GM12878 (cell line): ENCODE measurements around the gene ERC2. TPM values are rescaled to one million over a fixed set of nuclear protein-coding genes. Genes with fewer than 3 reads are reported as not detected.

Experiments
- ATAC-seq: fragments of 200-7000 bp; cut with Tn5 transposase; 3 replicates; pipeline ENCODE4 v1.9.1; 2020; ENCODE audit warnings: mild to moderate bottlenecking, moderate library complexity
- BruUV-seq: library from RNA; stranded (reverse); fragments of 400-500 nt; replicated peaks from 2 replicates; lab custom pipeline; 2021; lab: Mats Ljungman, UMichigan
- CTCF ChIA-PET: fragments of 300-600 bp; sonication (Branson Sonifier 250); formaldehyde crosslinking; extraction: SDS; loops from one replicate; lab custom pipeline; 2021; ENCODE audit warnings: inconsistent platforms; lab: Yijun Ruan, JAX
- POLR2A ChIA-PET: fragments of 350-600 bp; formaldehyde crosslinking; extraction: SDS; loops from one replicate; lab custom pipeline; 2021; ENCODE audit warnings: inconsistent platforms; lab: Charles Lee
- RAD21 ChIA-PET: fragments of 300-600 bp; sonication (Branson Sonifier 250); formaldehyde crosslinking; loops from one replicate; lab custom pipeline; 2023; ENCODE audit warnings: antibody characterized with exemption; ENCODE audit not compliant: unreplicated experiment; lab: Charles Lee
- SMC1A ChIA-PET: fragments of 300-600 bp; sonication (Branson Sonifier 250); formaldehyde crosslinking; loops from one replicate; lab custom pipeline; 2023; ENCODE audit not compliant: unreplicated experiment, uncharacterized antibody; lab: Charles Lee
- DNase-seq: peaks from one replicate; pipeline ENCODE4 v3.0.0-alpha.2; 2011; ENCODE audit warnings: low read depth, low spot score
- FAIRE-seq: peaks from 3 replicates; lab custom pipeline; 2011; peaks lifted over from hg19 to GRCh38; lab: Jason Lieb, UNC
- H2AFZ ChIP-seq: 2 replicates; pipeline ENCODE4 v1.6.0; 2011; ENCODE audit warnings: low read depth, low read length, control low read depth; ENCODE audit not compliant: control insufficient read depth
- H3K27ac ChIP-seq: 2 replicates; pipeline ENCODE4 v1.5.1; 2011; ENCODE audit warnings: control low read depth; ENCODE audit not compliant: control insufficient read depth, insufficient read depth
- H3K27me3 ChIP-seq, 2 experiments: replicated peaks in 1 of 2; 2 replicates each; pipeline versions ENCODE4 v1.6.0 to v1.6.1; 2011; ENCODE audit warnings: low read length in 1 of 2; ENCODE audit not compliant: control insufficient read depth in 2 of 2, insufficient read depth in 2 of 2
- H3K36me3 ChIP-seq, 2 experiments: 2 replicates each; pipeline ENCODE4 v1.5.1; 2011; ENCODE audit warnings: low read length in 1 of 2; ENCODE audit not compliant: control insufficient read depth in 2 of 2, insufficient read depth in 2 of 2
- H3K4me1 ChIP-seq: 2 replicates; pipeline ENCODE4 v1.6.1; 2011; ENCODE audit warnings: mild to moderate bottlenecking, low read length, moderate library complexity, mixed read lengths; ENCODE audit not compliant: control insufficient read depth, insufficient read depth
- H3K4me2 ChIP-seq: 2 replicates; pipeline ENCODE4 v1.6.0; 2011; ENCODE audit warnings: control low read depth; ENCODE audit not compliant: control insufficient read depth, insufficient read depth
- H3K4me3 ChIP-seq: fragments of 200-600 bp; sonication (generic); 2 replicates; pipeline ENCODE4 v1.5.1; 2016
- H3K79me2 ChIP-seq: 2 replicates; pipeline ENCODE4 v1.6.0; 2011; ENCODE audit warnings: low read length; ENCODE audit not compliant: control insufficient read depth, insufficient read depth
- H3K9ac ChIP-seq: 2 replicates; pipeline ENCODE4 v1.8.0; 2011; ENCODE audit warnings: low read length, control low read depth, mixed read lengths; ENCODE audit not compliant: control insufficient read depth, insufficient read depth
- H3K9me3 ChIP-seq: replicated peaks from 3 replicates; pipeline ENCODE4 v1.5.1; 2011; ENCODE audit warnings: mild to moderate bottlenecking, low read length; ENCODE audit not compliant: control insufficient read depth, insufficient read depth
- H4K20me1 ChIP-seq: 2 replicates; pipeline ENCODE4 v1.6.0; 2011; ENCODE audit not compliant: control insufficient read depth, insufficient read depth
- ATF7 ChIP-seq: fragments of 450-650 bp; IDR thresholded peaks from 2 replicates; pipeline ENCODE4 v1.6.1; 2016; ENCODE audit warnings: low read depth, mild to moderate bottlenecking
- BRCA1 ChIP-seq: IDR thresholded peaks from 2 replicates; pipeline ENCODE4 v1.6.1; 2011; ENCODE audit warnings: low read depth, low read length, improper control_type of control experiment
- CBX3 ChIP-seq: fragments of 200-600 bp; sonication (generic); IDR thresholded peaks from 2 replicates; pipeline ENCODE4 v1.6.1; 2016; ENCODE audit warnings: low read depth, borderline replicate concordance
- CTCF ChIP-seq, 3 experiments: IDR thresholded peaks in 2 of 3; conservative IDR thresholded peaks in 1 of 3; 2 replicates each; pipeline ENCODE4 v1.5.1; 2011; ENCODE audit warnings: low read depth in 3 of 3, low read length in 3 of 3, mild to moderate bottlenecking in 3 of 3, control low read depth in 2 of 3, moderate library complexity in 2 of 3, inconsistent platforms in 1 of 3, mixed read lengths in 1 of 3; ENCODE audit not compliant: control insufficient read depth in 2 of 3, insufficient read depth in 1 of 3; ENCODE audit errors: extremely low read depth in 1 of 3
- NR2F1 ChIP-seq: fragments of 450-650 bp; conservative IDR thresholded peaks from 2 replicates; pipeline ENCODE4 v1.6.1; 2017; ENCODE audit warnings: mild to moderate bottlenecking
- RBBP5 ChIP-seq: fragments of 200-600 bp; sonication (generic); conservative IDR thresholded peaks from 2 replicates; pipeline ENCODE4 v1.6.1; 2016
- SUPT20H ChIP-seq: IDR thresholded peaks from 2 replicates; pipeline ENCODE4 v1.6.1; 2011; ENCODE audit warnings: low read depth, mild to moderate bottlenecking, low read length, moderate library complexity, borderline replicate concordance; ENCODE audit not compliant: control insufficient read depth
- SUZ12 ChIP-seq: fragments of 200-600 bp; sonication (generic); IDR thresholded peaks from one replicate; pipeline ENCODE4 v1.6.1; 2018; ENCODE audit warnings: antibody characterized with exemption, mild to moderate bottlenecking; ENCODE audit not compliant: unreplicated experiment
- ZNF24 ChIP-seq: fragments of 450-650 bp; IDR thresholded peaks from 2 replicates; pipeline ENCODE4 v1.6.1; 2017; ENCODE audit warnings: antibody characterized with exemption, mild to moderate bottlenecking
- WGBS: methylation state at CpG from one replicate; pipeline ENCODE4 v1.1.6; 2016; ENCODE audit warnings: low lambda C conversion rate; ENCODE audit not compliant: insufficient replicate concordance, insufficient coverage; ENCODE audit errors: missing lambda C conversion rate; 5-methylcytosine and 5-hydroxymethylcytosine counted together
- in situ Hi-C: fragments of 300-500 bp; cut with MboI; formaldehyde crosslinking; loops from 9 replicates; pipeline ENCODE4 v1.14.3; 2018; ENCODE audit warnings: mixed read lengths
- intact Hi-C: fragments of 100-400 bp; cut with micrococcal nuclease; formaldehyde crosslinking; loops from one replicate; pipeline ENCODE4 v1.14.2; 2022; ENCODE audit not compliant: unreplicated experiment
- polyA plus RNA-seq, 11 experiments: library from polyadenylated mRNA; depleted of rRNA in 4 of 11; unstranded in 6 of 11; stranded (reverse) in 5 of 11; fragments of >200 nt; fragmentation: Nextera tagmentation in 4 of 11; fragmentation: Illumina TruSeq in 1 of 11; extraction: Ambion mirVana in 4 of 11; extraction: Trizol in 1 of 11; gene quantifications; 1 replicate in 1 of 11; 2 replicates in 10 of 11; pipeline versions ENCODE4 v1.2.1 to v1.2.3, GENCODE V29; 2011 to 2016; ENCODE audit warnings: inconsistent platforms in 2 of 11, missing spikeins in 2 of 11, low read depth in 1 of 11
- total RNA-seq, 4 experiments: library from RNA; depleted of rRNA in 3 of 4; stranded (reverse); fragments of >200 nt in 3 of 4; fragmentation: Illumina TruSeq in 1 of 4; extraction: Trizol in 1 of 4; gene quantifications; 2 replicates each; pipeline versions ENCODE4 v1.2.1 to v1.2.3, GENCODE V29; 2013 to 2021
- TF ChIP-seq, protein P1 (sequence below): IDR thresholded peaks from 2 replicates; pipeline ENCODE4 v1.6.1; 2012; ENCODE audit warnings: low read length, inconsistent platforms
- TF ChIP-seq, protein P2 (sequence below): fragments of 150-350 bp; IDR thresholded peaks from 2 replicates; pipeline ENCODE4 v1.6.1; 2014; ENCODE audit warnings: mild to moderate bottlenecking, low read depth, low read length
- TF ChIP-seq, protein P3 (sequence below): fragments of 450-650 bp; IDR thresholded peaks from 2 replicates; pipeline ENCODE4 v1.6.1; 2017; ENCODE audit warnings: mild to moderate bottlenecking, moderate library complexity
- TF ChIP-seq, protein P4 (sequence below): fragments of 450-650 bp; IDR thresholded peaks from 2 replicates; pipeline ENCODE4 v1.6.1; 2018; ENCODE audit warnings: borderline replicate concordance, mild to moderate bottlenecking; ENCODE audit not compliant: partially characterized antibody

Gene ERC2
- total and polyA plus RNA-seq, 10 of the 15 experiments (the other 5 are each of a cell fraction or from before 2014, with no cell fraction given): 0.06 to 1.4 (median 0.12) TPM; not detected in 3

DNA sequence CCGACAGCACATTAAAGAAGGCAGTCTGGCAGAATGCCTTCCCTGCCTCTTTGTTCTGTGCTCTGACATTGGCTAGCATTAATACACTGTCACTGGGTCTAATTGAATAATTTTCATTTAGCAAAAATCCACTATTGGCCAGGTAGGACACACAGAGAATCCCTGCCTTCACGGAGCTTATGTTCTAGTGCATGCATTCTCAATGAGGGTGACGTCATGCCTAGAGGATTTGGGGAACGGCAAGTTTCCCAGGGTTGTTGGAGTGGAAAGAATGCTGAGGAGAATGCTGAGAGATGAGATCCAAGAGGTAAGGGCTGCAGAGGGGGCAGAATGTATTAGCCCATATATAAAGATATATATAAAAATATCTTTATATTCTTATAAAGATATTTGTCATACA is 284.7 kb downstream of the ERC2 start:
- H3K27ac ChIP-seq: no peak overlapping the region
- FAIRE-seq (no peak), ATAC-seq (no peak), DNase-seq (no peak)
- POLR2A ChIA-PET: no interaction called here
- SMC1A ChIA-PET: no interaction called here
- H3K27me3 ChIP-seq: no peaks in the 10 kb centered on the region
- no peaks in the 10 kb centered on the region for H3K36me3 ChIP-seq
- H3K79me2 ChIP-seq: no peaks in the 10 kb centered on the region
- 13% methylated on average over 4 of the region's 4 CpGs for WGBS
- intact Hi-C loops: no loop called here
- H3K4me2 ChIP-seq: no peak overlapping the region
- H3K9me3 ChIP-seq: no peaks in the 10 kb centered on the region
- H4K20me1 ChIP-seq: no peaks in the 10 kb centered on the region
- BruUV-seq: no TSS peak
- RAD21 ChIA-PET: no interaction called here
- no peak overlapping the region for H3K9ac ChIP-seq
- H3K4me1 ChIP-seq: no peaks in the 10 kb centered on the region
- in situ Hi-C loops: no loop called here
- CTCF ChIA-PET: no interaction called here
- H3K4me3 ChIP-seq: no peak overlapping the region
- no peak overlapping the region for H2AFZ ChIP-seq
- TF ChIP-seq SUZ12 (no peak), SUPT20H (no peak), CTCF (IDR thresholded peaks at IDR 0.05 in 2 of 3, conservative IDR thresholded peaks at IDR 0.05 in 1 of 3; ENCODE audit: control insufficient read depth in 2 of 3, extremely low read depth in 1 of 3, insufficient read depth in 1 of 3, low read depth in 3 of 3, low read length in 3 of 3) (no peak), ATF7 (no peak), ZNF24 (no peak), CBX3 (no peak), RBBP5 (no peak), BRCA1 (no peak), NR2F1 (no peak)
- TF ChIP-seq, protein P1, sequence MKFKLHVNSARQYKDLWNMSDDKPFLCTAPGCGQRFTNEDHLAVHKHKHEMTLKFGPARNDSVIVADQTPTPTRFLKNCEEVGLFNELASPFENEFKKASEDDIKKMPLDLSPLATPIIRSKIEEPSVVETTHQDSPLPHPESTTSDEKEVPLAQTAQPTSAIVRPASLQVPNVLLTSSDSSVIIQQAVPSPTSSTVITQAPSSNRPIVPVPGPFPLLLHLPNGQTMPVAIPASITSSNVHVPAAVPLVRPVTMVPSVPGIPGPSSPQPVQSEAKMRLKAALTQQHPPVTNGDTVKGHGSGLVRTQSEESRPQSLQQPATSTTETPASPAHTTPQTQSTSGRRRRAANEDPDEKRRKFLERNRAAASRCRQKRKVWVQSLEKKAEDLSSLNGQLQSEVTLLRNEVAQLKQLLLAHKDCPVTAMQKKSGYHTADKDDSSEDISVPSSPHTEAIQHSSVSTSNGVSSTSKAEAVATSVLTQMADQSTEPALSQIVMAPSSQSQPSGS: no peak
- TF ChIP-seq, protein P2, sequence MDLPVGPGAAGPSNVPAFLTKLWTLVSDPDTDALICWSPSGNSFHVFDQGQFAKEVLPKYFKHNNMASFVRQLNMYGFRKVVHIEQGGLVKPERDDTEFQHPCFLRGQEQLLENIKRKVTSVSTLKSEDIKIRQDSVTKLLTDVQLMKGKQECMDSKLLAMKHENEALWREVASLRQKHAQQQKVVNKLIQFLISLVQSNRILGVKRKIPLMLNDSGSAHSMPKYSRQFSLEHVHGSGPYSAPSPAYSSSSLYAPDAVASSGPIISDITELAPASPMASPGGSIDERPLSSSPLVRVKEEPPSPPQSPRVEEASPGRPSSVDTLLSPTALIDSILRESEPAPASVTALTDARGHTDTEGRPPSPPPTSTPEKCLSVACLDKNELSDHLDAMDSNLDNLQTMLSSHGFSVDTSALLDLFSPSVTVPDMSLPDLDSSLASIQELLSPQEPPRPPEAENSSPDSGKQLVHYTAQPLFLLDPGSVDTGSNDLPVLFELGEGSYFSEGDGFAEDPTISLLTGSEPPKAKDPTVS: no peak
- TF ChIP-seq, protein P3, sequence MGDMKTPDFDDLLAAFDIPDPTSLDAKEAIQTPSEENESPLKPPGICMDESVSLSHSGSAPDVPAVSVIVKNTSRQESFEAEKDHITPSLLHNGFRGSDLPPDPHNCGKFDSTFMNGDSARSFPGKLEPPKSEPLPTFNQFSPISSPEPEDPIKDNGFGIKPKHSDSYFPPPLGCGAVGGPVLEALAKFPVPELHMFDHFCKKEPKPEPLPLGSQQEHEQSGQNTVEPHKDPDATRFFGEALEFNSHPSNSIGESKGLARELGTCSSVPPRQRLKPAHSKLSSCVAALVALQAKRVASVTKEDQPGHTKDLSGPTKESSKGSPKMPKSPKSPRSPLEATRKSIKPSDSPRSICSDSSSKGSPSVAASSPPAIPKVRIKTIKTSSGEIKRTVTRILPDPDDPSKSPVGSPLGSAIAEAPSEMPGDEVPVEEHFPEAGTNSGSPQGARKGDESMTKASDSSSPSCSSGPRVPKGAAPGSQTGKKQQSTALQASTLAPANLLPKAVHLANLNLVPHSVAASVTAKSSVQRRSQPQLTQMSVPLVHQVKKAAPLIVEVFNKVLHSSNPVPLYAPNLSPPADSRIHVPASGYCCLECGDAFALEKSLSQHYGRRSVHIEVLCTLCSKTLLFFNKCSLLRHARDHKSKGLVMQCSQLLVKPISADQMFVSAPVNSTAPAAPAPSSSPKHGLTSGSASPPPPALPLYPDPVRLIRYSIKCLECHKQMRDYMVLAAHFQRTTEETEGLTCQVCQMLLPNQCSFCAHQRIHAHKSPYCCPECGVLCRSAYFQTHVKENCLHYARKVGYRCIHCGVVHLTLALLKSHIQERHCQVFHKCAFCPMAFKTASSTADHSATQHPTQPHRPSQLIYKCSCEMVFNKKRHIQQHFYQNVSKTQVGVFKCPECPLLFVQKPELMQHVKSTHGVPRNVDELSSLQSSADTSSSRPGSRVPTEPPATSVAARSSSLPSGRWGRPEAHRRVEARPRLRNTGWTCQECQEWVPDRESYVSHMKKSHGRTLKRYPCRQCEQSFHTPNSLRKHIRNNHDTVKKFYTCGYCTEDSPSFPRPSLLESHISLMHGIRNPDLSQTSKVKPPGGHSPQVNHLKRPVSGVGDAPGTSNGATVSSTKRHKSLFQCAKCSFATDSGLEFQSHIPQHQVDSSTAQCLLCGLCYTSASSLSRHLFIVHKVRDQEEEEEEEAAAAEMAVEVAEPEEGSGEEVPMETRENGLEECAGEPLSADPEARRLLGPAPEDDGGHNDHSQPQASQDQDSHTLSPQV: no peak
- TF ChIP-seq, protein P4, sequence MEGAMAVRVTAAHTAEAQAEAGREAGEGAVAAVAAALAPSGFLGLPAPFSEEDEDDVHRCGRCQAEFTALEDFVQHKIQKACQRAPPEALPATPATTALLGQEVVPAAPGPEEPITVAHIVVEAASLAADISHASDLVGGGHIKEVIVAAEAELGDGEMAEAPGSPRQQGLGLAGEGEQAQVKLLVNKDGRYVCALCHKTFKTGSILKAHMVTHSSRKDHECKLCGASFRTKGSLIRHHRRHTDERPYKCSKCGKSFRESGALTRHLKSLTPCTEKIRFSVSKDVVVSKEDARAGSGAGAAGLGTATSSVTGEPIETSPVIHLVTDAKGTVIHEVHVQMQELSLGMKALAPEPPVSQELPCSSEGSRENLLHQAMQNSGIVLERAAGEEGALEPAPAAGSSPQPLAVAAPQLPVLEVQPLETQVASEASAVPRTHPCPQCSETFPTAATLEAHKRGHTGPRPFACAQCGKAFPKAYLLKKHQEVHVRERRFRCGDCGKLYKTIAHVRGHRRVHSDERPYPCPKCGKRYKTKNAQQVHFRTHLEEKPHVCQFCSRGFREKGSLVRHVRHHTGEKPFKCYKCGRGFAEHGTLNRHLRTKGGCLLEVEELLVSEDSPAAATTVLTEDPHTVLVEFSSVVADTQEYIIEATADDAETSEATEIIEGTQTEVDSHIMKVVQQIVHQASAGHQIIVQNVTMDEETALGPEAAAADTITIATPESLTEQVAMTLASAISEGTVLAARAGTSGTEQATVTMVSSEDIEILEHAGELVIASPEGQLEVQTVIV: no peak
